Stomach (tissue), 4 donors: ENCODE results near the gene GRIN2C.

Source experiments
- EP300 ChIP-seq: sonication (generic); formaldehyde crosslinking; IDR thresholded peaks from one replicate; pipeline ENCODE4 v1.6.1; 2017; ENCODE audit warnings: antibody characterized with exemption
- POLR2A ChIP-seq, 4 donors: fragments of 450-650 bp; IDR thresholded peaks; one replicate each; pipeline ENCODE4 v1.6.1; 2016; ENCODE audit warnings: antibody characterized with exemption in 4 of 4, control low read depth in 2 of 4, mild to moderate bottlenecking in 1 of 4, moderate library complexity in 1 of 4
- POLR2AphosphoS5 ChIP-seq, 3 donors: sonication (generic); formaldehyde crosslinking; IDR thresholded peaks; one replicate each; pipeline ENCODE4 v1.6.1; 2016; ENCODE audit warnings: antibody characterized with exemption in 3 of 3
- TF ChIP-seq, protein P1 (sequence below), 7 experiments: fragments of 450-650 bp in 4 of 7; fragments of 200-600 bp in 3 of 7; sonication (generic) in 3 of 7; IDR thresholded peaks; one replicate each; pipeline ENCODE4 v1.5.1; 2016 to 2019; ENCODE audit warnings: antibody characterized with exemption in 7 of 7, control low read depth in 2 of 7, mild to moderate bottlenecking in 1 of 7

DNA sequence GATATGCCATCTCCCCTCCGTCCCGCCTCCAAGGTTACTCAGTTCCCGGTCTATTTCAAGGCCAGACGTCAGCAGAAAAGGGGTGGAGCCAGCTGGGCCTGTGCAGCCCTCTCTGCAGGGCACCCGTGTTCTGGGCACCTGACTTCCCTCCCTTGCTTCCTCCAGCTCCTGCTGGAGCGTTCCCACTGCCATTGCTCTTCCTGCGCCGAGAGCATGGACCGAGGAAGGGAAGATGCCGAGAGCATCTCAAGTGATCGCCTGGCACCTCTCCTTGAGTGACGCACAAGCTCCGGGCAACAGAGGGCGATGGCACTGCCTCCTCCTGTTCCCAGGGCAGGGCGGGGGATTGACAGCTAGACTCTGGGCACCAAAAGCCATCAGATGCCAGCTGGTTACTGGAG lies 54.1 kb downstream of the GRIN2C start:
- TF ChIP-seq, protein P1, sequence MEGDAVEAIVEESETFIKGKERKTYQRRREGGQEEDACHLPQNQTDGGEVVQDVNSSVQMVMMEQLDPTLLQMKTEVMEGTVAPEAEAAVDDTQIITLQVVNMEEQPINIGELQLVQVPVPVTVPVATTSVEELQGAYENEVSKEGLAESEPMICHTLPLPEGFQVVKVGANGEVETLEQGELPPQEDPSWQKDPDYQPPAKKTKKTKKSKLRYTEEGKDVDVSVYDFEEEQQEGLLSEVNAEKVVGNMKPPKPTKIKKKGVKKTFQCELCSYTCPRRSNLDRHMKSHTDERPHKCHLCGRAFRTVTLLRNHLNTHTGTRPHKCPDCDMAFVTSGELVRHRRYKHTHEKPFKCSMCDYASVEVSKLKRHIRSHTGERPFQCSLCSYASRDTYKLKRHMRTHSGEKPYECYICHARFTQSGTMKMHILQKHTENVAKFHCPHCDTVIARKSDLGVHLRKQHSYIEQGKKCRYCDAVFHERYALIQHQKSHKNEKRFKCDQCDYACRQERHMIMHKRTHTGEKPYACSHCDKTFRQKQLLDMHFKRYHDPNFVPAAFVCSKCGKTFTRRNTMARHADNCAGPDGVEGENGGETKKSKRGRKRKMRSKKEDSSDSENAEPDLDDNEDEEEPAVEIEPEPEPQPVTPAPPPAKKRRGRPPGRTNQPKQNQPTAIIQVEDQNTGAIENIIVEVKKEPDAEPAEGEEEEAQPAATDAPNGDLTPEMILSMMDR (IDR thresholded peaks at IDR 0.05): no peak
- TF ChIP-seq POLR2AphosphoS5 (IDR thresholded peaks at IDR 0.05) (no peak), POLR2A (IDR thresholded peaks at IDR 0.05) (no peak), EP300 (no peak)
